CD4-positive, alpha-beta T cell treated with Interleukin-17A for 1 hour (primary cell): Measurements from ENCODE around the gene EFCAB13.
"Not testable (repeated sequence)": the region's sequence is repeated elsewhere in the genome, so short reads cannot be mapped to it uniquely, and the experiment has no call there.

ENCODE experiments used
- DNase-seq: peaks from one replicate; pipeline ENCODE4 v3.0.0-alpha.2; 2020

EFCAB13 gene

GRCh38 chr17:47427985-47428384 is 104.2 kb downstream of the EFCAB13 start:
- no peak for DNase-seq

- not testable (repeated sequence) for DNase-seq
Measured at GRCh38 chr17:47432240-47432639, 108.5 kb downstream of the EFCAB13 start.

- DNase-seq: no peak
Measured at GRCh38 chr17:47465165-47465564, 141.4 kb downstream of the EFCAB13 start.

GRCh38 chr17:47466976-47467375 is 143.2 kb downstream of the EFCAB13 start:
- DNase-seq: not testable (repeated sequence)

DNA sequence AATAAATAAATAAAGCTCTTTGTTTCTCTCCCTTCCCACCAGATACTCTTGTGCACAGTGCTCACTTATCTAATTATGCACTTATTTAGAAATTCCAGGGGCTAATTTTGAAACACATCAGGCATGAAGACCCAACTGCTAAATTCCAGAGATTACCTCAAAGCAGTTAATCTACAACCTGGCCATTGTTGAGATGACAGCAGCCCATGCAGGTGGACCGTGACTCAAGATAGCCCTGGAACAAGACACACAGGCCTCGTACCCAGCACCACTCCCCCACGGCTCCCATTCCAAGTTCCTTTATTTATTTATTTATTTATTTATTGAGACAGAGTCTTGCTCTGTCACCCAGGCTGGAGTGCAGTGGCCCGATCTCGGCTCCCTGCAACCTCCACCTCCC is 147.1 kb downstream of the EFCAB13 start:
- no peak for DNase-seq

DNA sequence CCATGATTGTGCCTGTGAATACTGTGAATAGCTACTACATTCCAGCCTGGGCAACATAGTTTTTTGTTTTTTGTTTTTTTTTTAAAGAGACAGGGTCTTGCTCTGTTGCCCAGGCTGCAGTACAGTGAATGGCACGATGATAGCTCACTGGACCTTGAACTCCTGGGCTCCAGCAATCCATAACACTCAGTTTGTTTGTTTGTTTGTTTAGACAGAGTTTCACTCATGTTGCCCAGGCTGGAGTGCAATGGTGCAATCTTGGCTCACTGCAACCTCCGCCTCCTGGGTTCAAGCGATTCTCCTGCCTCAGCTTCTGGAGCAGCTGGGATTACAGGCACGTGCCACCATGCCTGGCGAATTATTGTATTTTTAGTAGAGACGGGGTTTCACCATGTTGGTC is 148.3 kb downstream of the EFCAB13 start:
- not testable (repeated sequence) for DNase-seq
